ENCODE results near the gene ITPR2.

ITPR2 gene

GRCh38 chr12:26754148-26754547 lies 78.8 kb downstream of the ITPR2 start:
- no peak for DNase-seq (ENCODE audit: low read depth)

GRCh38 chr12:26751179-26751578 lies 81.8 kb downstream of the ITPR2 start:
- DNase-seq (ENCODE audit: low read depth), result no peak

GRCh38 chr12:26750531-26751175 lies 82.3 kb downstream of the ITPR2 start:
- no peak for DNase-seq (ENCODE audit: low read depth)

- no peak for DNase-seq (ENCODE audit: low read depth)
Measured at GRCh38 chr12:26749781-26750180, 83.2 kb downstream of the ITPR2 start.

- peak; percentile 11 for DNase-seq (ENCODE audit: low read depth)
Measured at GRCh38 chr12:26748741-26749431, 84.1 kb downstream of the ITPR2 start.

GRCh38 chr12:26748412-26748740 lies 84.6 kb downstream of the ITPR2 start:
- no peak for DNase-seq (ENCODE audit: low read depth)

- DNase-seq (ENCODE audit: low read depth), result no peak
Measured at GRCh38 chr12:26746121-26746714, 86.8 kb downstream of the ITPR2 start.

- DNase-seq (ENCODE audit: low read depth), result no peak
Measured at GRCh38 chr12:26744697-26745440, 88.1 kb downstream of the ITPR2 start.

GRCh38 chr12:26744042-26744626 lies 88.9 kb downstream of the ITPR2 start:
- DNase-seq (ENCODE audit: low read depth), result no peak

- no peak for DNase-seq (ENCODE audit: low read depth)
Measured at GRCh38 chr12:26741584-26742227, 91.3 kb downstream of the ITPR2 start.

GRCh38 chr12:26740991-26741390 lies 92.0 kb downstream of the ITPR2 start:
- no peak for DNase-seq (ENCODE audit: low read depth)

GRCh38 chr12:26740348-26740747 lies 92.6 kb downstream of the ITPR2 start:
- no peak for DNase-seq (ENCODE audit: low read depth)

- DNase-seq (ENCODE audit: low read depth), result no peak
Measured at GRCh38 chr12:26737487-26738030, 95.4 kb downstream of the ITPR2 start.

- DNase-seq (ENCODE audit: low read depth), result no peak
Measured at GRCh38 chr12:26736563-26737486, 96.2 kb downstream of the ITPR2 start.

- no peak for DNase-seq (ENCODE audit: low read depth)
Measured at GRCh38 chr12:26735249-26735639, 97.8 kb downstream of the ITPR2 start.

- DNase-seq (ENCODE audit: low read depth), result no peak
Measured at GRCh38 chr12:26734510-26735248, 98.3 kb downstream of the ITPR2 start.

GRCh38 chr12:26732005-26732908 lies 100.7 kb downstream of the ITPR2 start:
- DNase-seq (ENCODE audit: low read depth), result no peak

- no peak for DNase-seq (ENCODE audit: low read depth)
Measured at GRCh38 chr12:26730481-26731350, 102.3 kb downstream of the ITPR2 start.

All from stromal cell of bone marrow (primary cell).